Measurements from ENCODE around the gene ATL1. TPM values are rescaled to one million over a fixed set of nuclear protein-coding genes. Genes with fewer than 3 reads are reported as not detected.

ATL1 gene
- total RNA-seq, 1 donor from 2014 or later, result 5.0 TPM

Other genes starting within 250 kb of the ATL1 start
- 7.1 and 8.2 TPM in 2 replicates for gene L2HGDH, start 247.9 kb upstream of the ATL1 start, total RNA-seq
- gene DMAC2L, start 247.8 kb upstream of the ATL1 start, total RNA-seq, result 13.3 and 19.3 TPM in 2 replicates
- gene CDKL1, start 163.3 kb upstream of the ATL1 start, total RNA-seq, result 1.3 and 2.6 TPM in 2 replicates
- 87.5 and 105 TPM in 2 replicates for gene MAP4K5, start 27.6 kb upstream of the ATL1 start, total RNA-seq
- gene SAV1, start 108.2 kb downstream of the ATL1 start, total RNA-seq, result 30.5 and 39.9 TPM in 2 replicates

All from myocyte (in vitro differentiated cells).